ENCODE data around the gene NBPF11. TPM values are rescaled to one million over a fixed set of nuclear protein-coding genes. Genes with fewer than 3 reads are reported as not detected.

Gene NBPF11
- total RNA-seq, 2 experiments from 2014 or later, result 13.2 to 20.3 TPM

DNA sequence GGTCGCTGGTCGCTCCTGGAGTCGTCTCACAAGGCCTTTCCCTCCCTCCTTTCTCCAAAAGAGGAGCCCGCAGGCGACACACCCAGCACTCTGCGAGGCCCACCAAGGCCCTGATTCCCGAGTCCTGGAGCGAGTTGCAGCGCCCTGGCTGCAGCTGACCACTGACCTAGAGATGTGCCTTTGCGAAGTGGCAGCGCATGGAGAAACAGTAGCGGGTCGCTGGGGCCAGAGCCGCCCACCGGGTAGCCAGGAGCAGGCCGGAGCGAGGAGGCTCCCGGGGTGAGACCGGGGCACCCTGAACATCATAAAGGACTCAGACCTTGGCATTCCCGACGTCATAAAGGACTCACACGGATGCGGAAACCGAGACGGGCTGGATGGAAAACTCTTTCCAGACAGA is 10.3 kb upstream of the NBPF11 start:
- no peak for TF ChIP-seq CTCF (conservative IDR thresholded peaks at IDR 0.05; ENCODE audit: low read length)
- no peak for TF ChIP-seq EZH2phosphoT487 (IDR thresholded peaks at IDR 0.05; ENCODE audit: borderline replicate concordance, low read depth, low read length)
- Histone ChIP-seq H2AFZ (ENCODE audit: low read length) (no peak overlapping the region), H3K4me2 (ENCODE audit: low read length) (no peak overlapping the region), H3K9me2 (ENCODE audit: insufficient read depth, low read length) (no peaks in the 10 kb centered on the region), H4K20me1 (ENCODE audit: insufficient read depth, low read length) (no peaks in the 10 kb centered on the region), H3K4me1 (ENCODE audit: insufficient read depth, low read length, poor library complexity, severe bottlenecking) (peaks cover 21% of the 10 kb centered on the region), H3K36me3 (ENCODE audit: insufficient read depth, low read length) (no peaks in the 10 kb centered on the region), H3K27ac (ENCODE audit: low read depth, low read length, poor library complexity, severe bottlenecking) (no peak overlapping the region), H3K4me3 (ENCODE audit: low read depth, low read length, poor library complexity, severe bottlenecking) (no peak overlapping the region), H3K79me2 (ENCODE audit: insufficient read depth, low read depth, low read length) (no peaks in the 10 kb centered on the region), H3K9me3 (ENCODE audit: low read length) (no peaks in the 10 kb centered on the region)
- POLR2A ChIA-PET, result no interaction called here
- BruUV-seq (replicated peaks), result no TSS peak
- CTCF ChIA-PET (ENCODE audit: unreplicated experiment), result no interaction called here
- DNase-seq (ENCODE audit: low spot score), result no peak
- intact Hi-C loops (cut with micrococcal nuclease; ENCODE audit: unreplicated experiment), result no loop called here

- no peak for DNase-seq (ENCODE audit: low spot score)
- intact Hi-C loops (cut with micrococcal nuclease; ENCODE audit: unreplicated experiment), result no loop called here
- Histone ChIP-seq H3K4me2 (ENCODE audit: low read length) (no peak overlapping the region), H3K27ac (ENCODE audit: low read depth, low read length, poor library complexity, severe bottlenecking) (no peak overlapping the region), H3K4me1 (ENCODE audit: insufficient read depth, low read length, poor library complexity, severe bottlenecking) (peaks cover 10% of the 10 kb centered on the region), H3K36me3 (ENCODE audit: insufficient read depth, low read length) (no peaks in the 10 kb centered on the region), H3K4me3 (ENCODE audit: low read depth, low read length, poor library complexity, severe bottlenecking) (no peak overlapping the region), H3K9me3 (ENCODE audit: low read length) (no peaks in the 10 kb centered on the region), H3K9me2 (ENCODE audit: insufficient read depth, low read length) (no peaks in the 10 kb centered on the region), H4K20me1 (ENCODE audit: insufficient read depth, low read length) (no peaks in the 10 kb centered on the region), H2AFZ (ENCODE audit: low read length) (no peak overlapping the region), H3K79me2 (ENCODE audit: insufficient read depth, low read depth, low read length) (no peaks in the 10 kb centered on the region)
- ChIA-PET POLR2A (no interaction called here), CTCF (ENCODE audit: unreplicated experiment) (no interaction called here)
- no TSS peak for BruUV-seq (replicated peaks)
- TF ChIP-seq CTCF (conservative IDR thresholded peaks at IDR 0.05; ENCODE audit: low read length), result no peak
- TF ChIP-seq EZH2phosphoT487 (IDR thresholded peaks at IDR 0.05; ENCODE audit: borderline replicate concordance, low read depth, low read length), result no peak
These were observed 9.2 kb upstream of the NBPF11 start for GRCh38 chr1:148161053-148161901.

- H3K4me3 ChIP-seq (ENCODE audit: low read depth, low read length, poor library complexity, severe bottlenecking), result no peak overlapping the region
- intact Hi-C loops (cut with micrococcal nuclease; ENCODE audit: unreplicated experiment), result no loop called here
- no peak overlapping the region for H3K27ac ChIP-seq (ENCODE audit: low read depth, low read length, poor library complexity, severe bottlenecking)
These were observed 8.4 kb upstream of the NBPF11 start for GRCh38 chr1:148160343-148161052.

More at GRCh38 chr1:148160343-148161052, 8.4 kb upstream of the NBPF11 start:
- no peak overlapping the region for H2AFZ ChIP-seq (ENCODE audit: low read length)
- H3K9me3 ChIP-seq (ENCODE audit: low read length), result no peaks in the 10 kb centered on the region
- ChIA-PET CTCF (ENCODE audit: unreplicated experiment) (no interaction called here), POLR2A (no interaction called here)
- H3K36me3 ChIP-seq (ENCODE audit: insufficient read depth, low read length), result no peaks in the 10 kb centered on the region
- peaks cover 5% of the 10 kb centered on the region for H3K4me1 ChIP-seq (ENCODE audit: insufficient read depth, low read length, poor library complexity, severe bottlenecking)
- no peak for DNase-seq (ENCODE audit: low spot score)
- TF ChIP-seq EZH2phosphoT487 (IDR thresholded peaks at IDR 0.05; ENCODE audit: borderline replicate concordance, low read depth, low read length) (no peak), CTCF (conservative IDR thresholded peaks at IDR 0.05; ENCODE audit: low read length) (no peak)
- H3K4me2 ChIP-seq (ENCODE audit: low read length), result no peak overlapping the region
- no peaks in the 10 kb centered on the region for H4K20me1 ChIP-seq (ENCODE audit: insufficient read depth, low read length)
- H3K79me2 ChIP-seq (ENCODE audit: insufficient read depth, low read depth, low read length), result no peaks in the 10 kb centered on the region
- no TSS peak for BruUV-seq (replicated peaks)
- H3K9me2 ChIP-seq (ENCODE audit: insufficient read depth, low read length), result no peaks in the 10 kb centered on the region

All from OCI-LY7 (cell line).